SK-N-DZ (cell line): Measurements from ENCODE around the gene PDIA6.

Experiments used
- small RNA-seq, 2 experiments: library from RNA; depleted of rRNA; stranded (forward); fragments of <200 nt; gene quantifications; one replicate each; pipeline ENCODE3, GENCODE V24; 2014

PDIA6 gene

Small RNA genes lying within 50 kb of the gene (small RNA-seq; reads per million reads assigned to genes)
- gene RNU7-138P, result 0 to 0.09 reads per million in 2 experiments
- 0 reads per million in 2 experiments for gene RNU7-176P
